Endothelial cell of umbilical vein (primary cell): ENCODE measurements around the gene CCDC117. TPM values are rescaled to one million over a fixed set of nuclear protein-coding genes. Genes with fewer than 3 reads are reported as not detected.

Experiments
- BruUV-seq: library from RNA; stranded (reverse); fragments of 400-500 nt; replicated peaks from 2 replicates; lab custom pipeline; 2021; lab: Mats Ljungman, UMichigan
- CTCF ChIA-PET: fragments of 300-600, 350-600 bp; sonication (Branson Sonifier 250); formaldehyde crosslinking; loops from one replicate; lab custom pipeline; 2021; ENCODE audit warnings: antibody characterized with exemption, inconsistent platforms; lab: Charles Lee
- POLR2A ChIA-PET: fragments of 300-600, 350-600 bp; sonication (Branson Sonifier 250); formaldehyde crosslinking; loops from one replicate; lab custom pipeline; 2021; ENCODE audit warnings: antibody characterized with exemption, inconsistent platforms; lab: Charles Lee
- DNase-seq: peaks from one replicate; pipeline ENCODE4 v3.0.0-alpha.2; 2011; ENCODE audit warnings: low read depth, low spot score
- FAIRE-seq: peaks from 2 replicates; lab custom pipeline; 2011; peaks lifted over from hg19 to GRCh38; lab: Jason Lieb, UNC
- H2AFZ ChIP-seq: 2 replicates; pipeline ENCODE4 v1.6.0; 2012; ENCODE audit warnings: low read depth, low read length, control low read depth, inconsistent platforms
- H3K27ac ChIP-seq: 2 replicates; pipeline ENCODE4 v1.5.1; 2011; ENCODE audit warnings: low read depth, mild to moderate bottlenecking, control low read depth, low read length, moderate library complexity; ENCODE audit not compliant: insufficient read depth
- H3K27me3 ChIP-seq, 2 experiments: 2 replicates each; pipeline versions ENCODE4 v1.6.0 to v1.6.1; 2011; ENCODE audit warnings: low read length in 2 of 2, mixed read lengths in 1 of 2; ENCODE audit not compliant: control insufficient read depth in 2 of 2, insufficient read depth in 2 of 2
- H3K36me3 ChIP-seq, 2 experiments: 2 replicates in 1 of 2; 3 replicates in 1 of 2; pipeline ENCODE4 v1.5.1; 2011; ENCODE audit warnings: low read length in 2 of 2, mild to moderate bottlenecking in 1 of 2, moderate library complexity in 1 of 2; ENCODE audit not compliant: control insufficient read depth in 2 of 2, insufficient read depth in 2 of 2; ENCODE audit errors: extremely low read depth in 1 of 2
- H3K4me1 ChIP-seq: 3 replicates; pipeline ENCODE4 v1.5.1; 2011; ENCODE audit warnings: mild to moderate bottlenecking, low read length; ENCODE audit not compliant: control insufficient read depth, insufficient read depth; ENCODE audit errors: extremely low read depth
- H3K4me2 ChIP-seq: 2 replicates; pipeline ENCODE4 v1.6.1; 2011; ENCODE audit warnings: low read length, control low read depth, mixed read lengths; ENCODE audit not compliant: insufficient read depth
- H3K4me3 ChIP-seq, 3 experiments: fragments of 200-600 bp in 1 of 3; sonication (generic), shearing (Covaris generic) in 1 of 3; replicated peaks in 1 of 3; 2 replicates each; pipeline ENCODE4 v1.5.1; 2011 to 2016; ENCODE audit warnings: control low read depth in 3 of 3, low read length in 3 of 3, mild to moderate bottlenecking in 2 of 3, inconsistent platforms in 1 of 3, low read depth in 1 of 3, moderate library complexity in 1 of 3; ENCODE audit not compliant: insufficient read depth in 1 of 3
- H3K79me2 ChIP-seq: 2 replicates; pipeline ENCODE4 v1.6.0; 2012; ENCODE audit warnings: low read length, inconsistent platforms; ENCODE audit not compliant: control insufficient read depth, insufficient read depth
- H3K9ac ChIP-seq: replicated peaks from 2 replicates; pipeline ENCODE3; 2011; ENCODE audit warnings: low read length, control low read depth; ENCODE audit not compliant: insufficient read depth; ENCODE audit errors: extremely low read depth
- H3K9me1 ChIP-seq: replicated peaks from 3 replicates; pipeline ENCODE4 v1.6.0; 2011; ENCODE audit warnings: mild to moderate bottlenecking, low read length; ENCODE audit not compliant: control insufficient read depth, insufficient read depth; ENCODE audit errors: extremely low read depth
- H3K9me3 ChIP-seq: replicated peaks from 2 replicates; pipeline ENCODE4 v1.5.1; 2012; ENCODE audit warnings: low read length, inconsistent platforms; ENCODE audit not compliant: control insufficient read depth, insufficient read depth
- H4K20me1 ChIP-seq: replicated peaks from 2 replicates; pipeline ENCODE3; 2011; ENCODE audit warnings: mild to moderate bottlenecking, low read length; ENCODE audit not compliant: control insufficient read depth, insufficient read depth; ENCODE audit errors: extremely low read depth
- CTCF ChIP-seq, 2 donors: IDR thresholded peaks; 1 replicate in 1 of 2; 2 replicates in 1 of 2; pipeline ENCODE4 v1.5.1; 2011; ENCODE audit warnings: low read length in 2 of 2, mild to moderate bottlenecking in 2 of 2, moderate library complexity in 2 of 2, control low read depth in 1 of 2, inconsistent platforms in 1 of 2, low read depth in 1 of 2; ENCODE audit not compliant: insufficient read depth in 1 of 2; ENCODE audit errors: extremely low read depth in 1 of 2
- EZH2 ChIP-seq: IDR thresholded peaks from 2 replicates; pipeline ENCODE4 v1.6.1; 2012; ENCODE audit warnings: borderline replicate concordance, low read depth, mild to moderate bottlenecking, moderate library complexity, low read length, inconsistent platforms; ENCODE audit not compliant: severe bottlenecking
- FOS ChIP-seq: IDR thresholded peaks from 2 replicates; pipeline ENCODE4 v1.6.1; 2011; ENCODE audit warnings: mild to moderate bottlenecking, low read length, moderate library complexity, borderline replicate concordance; ENCODE audit not compliant: insufficient read depth
- GATA2 ChIP-seq: IDR thresholded peaks from 2 replicates; pipeline ENCODE4 v1.7.0; 2011; ENCODE audit warnings: low read depth, mild to moderate bottlenecking, moderate library complexity, mixed read lengths, low read length; ENCODE audit not compliant: insufficient read length, insufficient read depth
- JUN ChIP-seq: IDR thresholded peaks from 2 replicates; pipeline ENCODE4 v1.6.1; 2011; ENCODE audit warnings: borderline replicate concordance, low read depth; ENCODE audit not compliant: insufficient read length, insufficient read depth
- MAX ChIP-seq: IDR thresholded peaks from 2 replicates; pipeline ENCODE4 v1.6.1; 2011; ENCODE audit not compliant: insufficient read depth, insufficient read length
- MYC ChIP-seq: IDR thresholded peaks from one replicate; pipeline ENCODE4 v1.6.1; 2011; ENCODE audit warnings: mild to moderate bottlenecking, low read depth, low read length
- POLR2A ChIP-seq: IDR thresholded peaks from 2 replicates; pipeline ENCODE4 v1.6.1; 2012; ENCODE audit warnings: low read depth, mild to moderate bottlenecking, control low read depth, low read length
- POLR2AphosphoS5 ChIP-seq: IDR thresholded peaks from 2 replicates; pipeline ENCODE4 v1.6.1; 2012; ENCODE audit warnings: low read depth, mild to moderate bottlenecking, control low read depth, low read length, moderate library complexity; ENCODE audit not compliant: insufficient read depth
- dilution Hi-C: fragments of 300-500 bp; cut with MboI; formaldehyde crosslinking; loops from one replicate; pipeline ENCODE4 v1.15.0; 2019; ENCODE audit warnings: low sequenced_read_pairs; ENCODE audit not compliant: extremely low pct_ligation_motif_present
- intact Hi-C: fragments of 100-400 bp; cut with micrococcal nuclease; formaldehyde crosslinking; loops from one replicate; pipeline ENCODE4 v1.10.0; 2022
- polyA plus RNA-seq, 4 experiments: library from polyadenylated mRNA; depleted of rRNA in 3 of 4; stranded (reverse) in 3 of 4; unstranded in 1 of 4; fragments of >200 nt; gene quantifications; 2 replicates each; pipeline versions ENCODE4 v1.2.1 to v1.2.3, GENCODE V29; 2011 to 2012; ENCODE audit warnings: missing spikeins in 1 of 4
- total RNA-seq: library from RNA; stranded (reverse); gene quantifications from 2 replicates; pipeline ENCODE4 v1.2.3, GENCODE V29; 2021

The CCDC117 gene
- total and polyA plus RNA-seq, 2 donors (not counting 3 experiments of a cell fraction or from before 2014, with no cell fraction given), result 5.5 to 23.3 TPM

GRCh38 chr22:28774378-28774777 is 1.9 kb downstream of the CCDC117 start:
- no peaks in the 10 kb centered on the region for H3K27me3 ChIP-seq
- intact Hi-C loops (no loop called here), dilution Hi-C loops (no loop called here)
- H3K36me3 ChIP-seq, result no peaks in the 10 kb centered on the region
- H3K9me3 ChIP-seq, result no peaks in the 10 kb centered on the region
- H3K4me2 ChIP-seq, result no peak overlapping the region
- TF ChIP-seq GATA2 (no peak), JUN (no peak), EZH2 (no peak), FOS (no peak), MAX (no peak), MYC (no peak), POLR2A (no peak), CTCF (IDR thresholded peaks at IDR 0.05; ENCODE audit: extremely low read depth in 1 of 2, insufficient read depth in 1 of 2, low read depth in 1 of 2, low read length in 2 of 2) (no peak), POLR2AphosphoS5 (no peak)
- no peak overlapping the region for H3K9ac ChIP-seq
- peaks cover 4% of the 10 kb centered on the region for H3K4me1 ChIP-seq
- H2AFZ ChIP-seq, result no peak overlapping the region
- no peaks in the 10 kb centered on the region for H4K20me1 ChIP-seq
- DNase-seq (no peak), FAIRE-seq (no peak)
- POLR2A ChIA-PET, result interaction anchor here (0.7 kb wide), 1 partner anchor 56 kb away, joined by 3 read pairs; no protein-coding TSS in a partner anchor
- no peaks in the 10 kb centered on the region for H3K9me1 ChIP-seq
- CTCF ChIA-PET, result interaction anchor here (0.7 to 3.0 kb wide), 2 partner anchors 63 to 174 kb away, joined by 4 to 23 read pairs; no protein-coding TSS in a partner anchor
- peaks cover 48% of the 10 kb centered on the region for H3K79me2 ChIP-seq
- no peak overlapping the region for H3K4me3 ChIP-seq
- H3K27ac ChIP-seq, result no peak overlapping the region
- BruUV-seq, result no TSS peak
